Measurements from ENCODE around the gene STK11IP.

- TF ChIP-seq CTCF (IDR thresholded peaks at IDR 0.05; ENCODE audit: low read length) (no peak), EZH2 (optimal IDR thresholded peaks at IDR 0.05; ENCODE audit: low read depth, low read length) (no peak), EZH2phosphoT487 (IDR thresholded peaks at IDR 0.05; ENCODE audit: low read length) (no peak)
Observed at GRCh38 chr2:219611306-219611705, 13.6 kb downstream of the STK11IP start.
